HPDE6-E6E7 (cell line): ENCODE measurements around the gene SMIM7.
A peak's percentile ranks its signal among the peaks of the same experiment; 100 is the strongest.

Experiments
- DNase-seq: peaks from one replicate; pipeline ENCODE4 v3.0.0; 2011; ENCODE audit warnings: missing footprints; ENCODE audit errors: extremely low spot score

Gene SMIM7

GRCh38 chr19:16623066-16623465, 36.9 kb downstream of the SMIM7 start:
- no peak for DNase-seq

GRCh38 chr19:16621165-16621800, 38.7 kb downstream of the SMIM7 start:
- DNase-seq, result no peak

GRCh38 chr19:16620584-16620983, 39.4 kb downstream of the SMIM7 start:
- no peak for DNase-seq

- DNase-seq, result no peak
These were observed 39.9 kb downstream of the SMIM7 start for GRCh38 chr19:16620018-16620417.

- DNase-seq, result no peak
These were observed 40.5 kb downstream of the SMIM7 start for GRCh38 chr19:16619457-16619856.

- DNase-seq, result no peak
These were observed 41.7 kb downstream of the SMIM7 start for GRCh38 chr19:16618248-16618647.

GRCh38 chr19:16615808-16616207, 44.1 kb downstream of the SMIM7 start:
- DNase-seq, result no peak

- DNase-seq, result peak; percentile 50
These were observed 45.0 kb downstream of the SMIM7 start for GRCh38 chr19:16614941-16615340.

GRCh38 chr19:16613841-16614240, 46.1 kb downstream of the SMIM7 start:
- DNase-seq, result no peak

- no peak for DNase-seq
These were observed 47.3 kb downstream of the SMIM7 start for GRCh38 chr19:16612636-16613035.

GRCh38 chr19:16611121-16611520, 48.8 kb downstream of the SMIM7 start:
- DNase-seq, result no peak

GRCh38 chr19:16609511-16610200, 50.3 kb downstream of the SMIM7 start:
- no peak for DNase-seq

GRCh38 chr19:16608290-16608739, 51.6 kb downstream of the SMIM7 start:
- DNase-seq, result no peak

GRCh38 chr19:16607819-16608218, 52.1 kb downstream of the SMIM7 start:
- no peak for DNase-seq

- no peak for DNase-seq
These were observed 54.4 kb downstream of the SMIM7 start for GRCh38 chr19:16605553-16605994.

GRCh38 chr19:16605115-16605514, 54.8 kb downstream of the SMIM7 start:
- no peak for DNase-seq

GRCh38 chr19:16604615-16605014, 55.3 kb downstream of the SMIM7 start:
- no peak for DNase-seq

- DNase-seq, result no peak
These were observed 56.9 kb downstream of the SMIM7 start for GRCh38 chr19:16603090-16603489.

- DNase-seq, result no peak
These were observed 58.4 kb downstream of the SMIM7 start for GRCh38 chr19:16601378-16602052.

- DNase-seq, result no peak
These were observed 59.1 kb downstream of the SMIM7 start for GRCh38 chr19:16600824-16601223.

GRCh38 chr19:16599655-16600346, 60.1 kb downstream of the SMIM7 start:
- no peak for DNase-seq

GRCh38 chr19:16598848-16599247, 61.1 kb downstream of the SMIM7 start:
- DNase-seq, result no peak
